Stimulated activated CD8-positive, alpha-beta memory T cell treated with anti-CD3 and anti-CD28 coated beads, Interleukin-4, amount 100 ng/mL, for 48 hours (primary cell): ENCODE measurements around the gene EIF4B.
A peak's percentile ranks its signal among the peaks of the same experiment; 100 is the strongest.

Experiments
- DNase-seq: peaks from one replicate; pipeline ENCODE4 v3.0.0-alpha.2; 2020

Gene EIF4B

GRCh38 chr12:53074283-53074998 lies 68.2 kb downstream of the EIF4B start:
- DNase-seq = no peak

DNA sequence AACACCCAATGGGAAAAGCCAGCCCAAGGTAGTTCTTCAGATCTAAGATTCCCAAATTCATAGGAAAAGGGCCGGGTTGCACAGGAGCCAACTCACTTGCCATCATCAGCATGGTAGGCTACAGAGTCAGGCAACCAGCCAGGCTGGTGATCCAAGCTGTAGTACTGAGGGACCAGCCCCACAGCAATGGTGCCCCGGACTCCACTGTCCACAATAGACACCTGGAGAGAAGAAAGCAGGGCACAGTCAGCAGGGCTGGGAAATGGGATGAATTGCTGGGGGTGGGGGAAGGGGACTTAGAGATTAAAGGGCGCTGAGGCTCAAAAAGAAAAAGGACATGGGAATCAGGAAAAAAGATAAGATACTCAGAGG lies 68.7 kb downstream of the EIF4B start:
- no peak for DNase-seq

GRCh38 chr12:53076461-53076860 lies 70.2 kb downstream of the EIF4B start:
- no peak for DNase-seq

DNA sequence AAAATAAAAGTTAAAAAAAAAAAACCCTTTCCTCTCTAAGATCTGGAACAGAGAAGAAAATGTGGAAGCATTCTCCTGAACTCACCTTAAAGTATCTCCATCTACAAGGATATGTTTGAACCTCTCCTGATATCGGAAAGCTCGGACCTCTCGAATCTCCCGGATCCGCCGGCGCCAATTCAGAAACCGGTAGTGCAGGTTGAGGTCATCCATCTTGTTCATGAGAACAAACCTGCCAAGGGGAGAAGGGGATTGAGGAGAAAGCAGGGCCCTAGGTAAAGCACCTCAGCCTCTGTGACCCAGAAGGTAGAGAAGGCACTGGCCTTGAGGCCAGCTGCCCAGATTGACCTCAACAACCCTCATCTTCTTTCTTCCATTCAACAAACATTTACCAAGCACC lies 70.8 kb downstream of the EIF4B start:
- DNase-seq = no peak

DNA sequence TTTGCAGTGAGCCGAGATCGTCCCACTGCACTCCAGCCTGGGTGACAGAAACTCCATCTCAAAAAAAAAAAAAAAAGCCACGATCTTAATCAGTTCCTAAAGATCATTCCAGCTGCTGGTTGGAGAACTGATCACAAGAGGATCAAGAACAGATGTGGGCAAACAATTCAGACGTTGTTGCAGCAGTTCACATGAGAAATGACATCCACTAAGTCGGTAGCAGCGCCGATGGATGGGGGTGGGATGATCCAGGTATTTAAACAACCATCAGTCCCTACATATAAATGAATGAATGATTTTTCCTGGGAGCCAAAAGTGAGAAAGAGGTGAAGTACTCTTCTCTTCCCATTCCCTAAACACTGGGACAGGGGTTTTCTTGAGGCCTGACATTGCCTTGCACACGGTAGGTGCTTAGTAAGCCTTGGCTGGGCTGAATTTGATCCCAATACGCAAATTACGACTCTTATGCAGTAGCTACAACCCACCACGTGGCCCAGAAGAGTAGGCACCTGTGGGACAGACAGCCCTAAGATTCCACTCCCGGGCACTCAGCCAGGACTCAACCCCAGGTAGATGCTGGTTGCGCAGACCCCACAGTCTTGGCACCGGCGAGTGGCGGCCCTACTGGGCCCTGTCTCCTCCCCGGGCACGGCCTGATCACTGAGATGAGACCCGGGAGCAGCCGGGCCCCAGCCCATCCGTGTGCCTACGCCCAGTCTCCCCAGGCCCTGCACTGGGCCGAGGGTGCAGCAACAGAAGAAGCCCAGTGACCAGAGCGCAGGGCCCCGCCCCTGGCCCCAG lies 72.4 kb downstream of the EIF4B start:
- DNase-seq = no peak

DNA sequence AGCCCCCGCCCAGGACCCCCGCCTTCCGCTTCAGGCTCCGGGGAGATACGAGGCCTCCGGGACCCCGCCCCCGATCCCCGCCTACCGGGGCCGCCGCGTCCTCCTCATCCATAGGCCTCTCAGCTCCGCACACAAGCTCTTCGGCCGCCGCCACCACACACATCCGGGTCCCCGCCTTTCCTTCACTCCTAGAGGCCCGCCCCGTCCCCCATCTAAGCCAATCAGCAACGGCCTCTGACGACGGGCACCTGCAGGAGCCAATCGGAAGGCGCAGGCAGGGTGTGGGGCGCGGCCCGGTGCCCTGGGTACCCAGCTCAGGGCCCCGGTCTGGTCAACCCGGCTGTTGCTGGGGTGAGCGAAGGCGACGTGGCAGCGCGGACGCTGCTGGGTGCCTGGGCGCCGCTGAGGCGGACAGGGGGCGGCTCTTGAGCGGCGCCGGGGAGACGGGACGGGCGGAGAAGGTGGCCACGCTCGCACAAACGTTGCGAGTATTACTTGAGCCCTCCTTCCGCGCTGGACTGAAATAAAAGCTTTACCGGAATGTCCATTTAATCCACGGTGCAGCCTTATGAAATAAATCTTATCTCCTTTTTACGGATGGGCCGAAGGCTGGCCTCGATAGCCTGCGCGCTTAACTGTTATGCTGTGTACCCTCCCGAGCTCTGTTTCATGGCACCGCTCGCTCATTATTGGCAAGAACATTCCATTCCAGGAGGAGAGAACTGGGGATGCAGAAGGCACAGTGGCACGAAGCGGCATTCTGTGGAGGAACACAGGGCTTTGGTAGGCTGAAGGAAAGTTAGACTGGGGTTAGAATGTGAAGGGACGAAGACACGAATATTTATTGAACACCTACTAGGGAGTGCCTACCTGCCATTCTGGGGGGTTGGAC lies 73.2 kb downstream of the EIF4B start, which contains the start of gene SPRYD3:
SPRYD3 (minus strand) TSS at position 165 of the 892 bp plus-strand sequence; CDS start at position 108, 57 bp downstream.
- peak; percentile 97 for DNase-seq

- DNase-seq = no peak
Measured at GRCh38 chr12:53082637-53083175, 76.5 kb downstream of the EIF4B start.

GRCh38 chr12:53086361-53086760 lies 80.1 kb downstream of the EIF4B start:
- DNase-seq = no peak

- no peak for DNase-seq
Measured at GRCh38 chr12:53090105-53090504, 83.8 kb downstream of the EIF4B start.

DNA sequence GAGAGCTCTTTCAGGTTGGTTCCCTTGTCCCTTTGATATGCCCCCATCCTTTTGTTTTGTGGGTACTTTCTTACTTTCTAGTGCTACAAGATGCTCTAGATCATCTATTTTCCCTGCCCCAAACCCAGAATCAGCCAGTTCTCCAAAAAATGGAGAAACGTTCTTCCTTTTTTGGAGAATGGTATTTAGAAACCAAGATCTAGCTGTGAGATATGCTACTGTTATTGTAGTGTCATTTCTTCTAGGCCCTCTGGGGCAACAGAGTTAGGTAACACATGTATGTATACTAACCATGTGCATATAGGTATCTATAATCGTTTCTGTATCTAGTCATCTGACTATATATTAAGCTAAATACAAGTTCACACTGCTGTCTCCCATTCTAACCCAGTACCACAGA lies 84.3 kb downstream of the EIF4B start:
- DNase-seq = no peak

DNA sequence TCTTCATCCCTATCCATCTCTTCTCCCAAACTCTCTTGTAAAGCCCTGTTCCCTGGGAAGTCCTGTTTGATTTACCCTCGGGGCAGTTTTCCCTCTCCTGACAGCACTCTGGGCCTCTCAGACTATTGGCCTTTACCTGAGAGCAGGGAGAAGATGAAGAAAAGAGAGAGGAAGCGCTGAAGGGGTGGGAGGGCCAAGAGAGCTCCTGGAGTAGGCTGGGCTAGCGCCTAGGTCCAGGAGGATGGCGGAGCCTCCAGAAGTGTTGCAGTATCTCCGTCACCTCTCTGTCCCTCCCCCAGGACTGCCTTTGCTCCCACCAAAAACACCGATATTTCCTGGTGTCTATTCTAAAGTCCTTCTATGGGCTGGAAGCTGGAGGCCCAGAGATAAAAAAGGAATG lies 85.5 kb downstream of the EIF4B start:
- no peak for DNase-seq
